AG09309 (cell line): Measurements from ENCODE around the gene CCDC78.
A peak's percentile ranks its signal among the peaks of the same experiment; 100 is the strongest.

Source experiments
- DNase-seq: peaks from one replicate; pipeline ENCODE4 v3.0.0-alpha.2; 2010; ENCODE audit warnings: low read depth
- H3K4me3 ChIP-seq: 2 replicates; pipeline ENCODE4 v1.5.1; 2011; ENCODE audit warnings: mild to moderate bottlenecking, low read depth, low read length, moderate library complexity; ENCODE audit not compliant: control insufficient read depth
- TF ChIP-seq, protein P1 (sequence below): IDR thresholded peaks from 2 replicates; pipeline ENCODE4 v1.5.1; 2011; ENCODE audit warnings: mild to moderate bottlenecking, low read depth, low read length, inconsistent platforms; ENCODE audit not compliant: insufficient read depth, control insufficient read depth; ENCODE audit errors: missing control alignments

The CCDC78 gene

GRCh38 chr16:680967-681745, 45.1 kb downstream of the CCDC78 start:
- no peak for DNase-seq
- H3K4me3 ChIP-seq: peak overlapping the region; percentile 77
- TF ChIP-seq, protein P1, sequence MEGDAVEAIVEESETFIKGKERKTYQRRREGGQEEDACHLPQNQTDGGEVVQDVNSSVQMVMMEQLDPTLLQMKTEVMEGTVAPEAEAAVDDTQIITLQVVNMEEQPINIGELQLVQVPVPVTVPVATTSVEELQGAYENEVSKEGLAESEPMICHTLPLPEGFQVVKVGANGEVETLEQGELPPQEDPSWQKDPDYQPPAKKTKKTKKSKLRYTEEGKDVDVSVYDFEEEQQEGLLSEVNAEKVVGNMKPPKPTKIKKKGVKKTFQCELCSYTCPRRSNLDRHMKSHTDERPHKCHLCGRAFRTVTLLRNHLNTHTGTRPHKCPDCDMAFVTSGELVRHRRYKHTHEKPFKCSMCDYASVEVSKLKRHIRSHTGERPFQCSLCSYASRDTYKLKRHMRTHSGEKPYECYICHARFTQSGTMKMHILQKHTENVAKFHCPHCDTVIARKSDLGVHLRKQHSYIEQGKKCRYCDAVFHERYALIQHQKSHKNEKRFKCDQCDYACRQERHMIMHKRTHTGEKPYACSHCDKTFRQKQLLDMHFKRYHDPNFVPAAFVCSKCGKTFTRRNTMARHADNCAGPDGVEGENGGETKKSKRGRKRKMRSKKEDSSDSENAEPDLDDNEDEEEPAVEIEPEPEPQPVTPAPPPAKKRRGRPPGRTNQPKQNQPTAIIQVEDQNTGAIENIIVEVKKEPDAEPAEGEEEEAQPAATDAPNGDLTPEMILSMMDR: no peak

DNA sequence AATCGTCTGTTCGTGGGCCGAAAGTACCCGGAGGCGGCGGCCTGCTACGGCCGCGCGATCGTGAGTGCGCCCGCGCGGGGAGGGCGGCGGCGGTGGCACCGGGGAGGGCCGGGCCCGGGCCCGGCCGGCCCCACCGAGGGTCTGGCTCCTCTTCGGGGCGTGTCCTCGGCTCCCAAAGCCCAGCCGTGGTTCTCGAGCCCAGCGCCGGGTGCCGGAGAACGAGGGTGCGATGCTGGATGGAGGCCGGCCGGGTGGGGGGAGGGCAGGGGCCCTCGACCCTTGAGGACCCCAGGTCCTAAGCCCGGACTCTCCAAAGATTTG, 45.7 kb downstream of the CCDC78 start:
- DNase-seq: no peak
- peak overlapping the region; percentile 77 for H3K4me3 ChIP-seq
- TF ChIP-seq, protein P1: no peak

GRCh38 chr16:679814-680624, 46.2 kb downstream of the CCDC78 start, which contains the start of gene STUB1:
Gene STUB1, plus strand, starts transcription at chr16:680410. Its CDS starts 116 bp downstream, at chr16:680526.
- TF ChIP-seq, protein P1: no peak
- DNase-seq: no peak
- peak within 1 kb of the TSS; percentile 77 for H3K4me3 ChIP-seq

DNA sequence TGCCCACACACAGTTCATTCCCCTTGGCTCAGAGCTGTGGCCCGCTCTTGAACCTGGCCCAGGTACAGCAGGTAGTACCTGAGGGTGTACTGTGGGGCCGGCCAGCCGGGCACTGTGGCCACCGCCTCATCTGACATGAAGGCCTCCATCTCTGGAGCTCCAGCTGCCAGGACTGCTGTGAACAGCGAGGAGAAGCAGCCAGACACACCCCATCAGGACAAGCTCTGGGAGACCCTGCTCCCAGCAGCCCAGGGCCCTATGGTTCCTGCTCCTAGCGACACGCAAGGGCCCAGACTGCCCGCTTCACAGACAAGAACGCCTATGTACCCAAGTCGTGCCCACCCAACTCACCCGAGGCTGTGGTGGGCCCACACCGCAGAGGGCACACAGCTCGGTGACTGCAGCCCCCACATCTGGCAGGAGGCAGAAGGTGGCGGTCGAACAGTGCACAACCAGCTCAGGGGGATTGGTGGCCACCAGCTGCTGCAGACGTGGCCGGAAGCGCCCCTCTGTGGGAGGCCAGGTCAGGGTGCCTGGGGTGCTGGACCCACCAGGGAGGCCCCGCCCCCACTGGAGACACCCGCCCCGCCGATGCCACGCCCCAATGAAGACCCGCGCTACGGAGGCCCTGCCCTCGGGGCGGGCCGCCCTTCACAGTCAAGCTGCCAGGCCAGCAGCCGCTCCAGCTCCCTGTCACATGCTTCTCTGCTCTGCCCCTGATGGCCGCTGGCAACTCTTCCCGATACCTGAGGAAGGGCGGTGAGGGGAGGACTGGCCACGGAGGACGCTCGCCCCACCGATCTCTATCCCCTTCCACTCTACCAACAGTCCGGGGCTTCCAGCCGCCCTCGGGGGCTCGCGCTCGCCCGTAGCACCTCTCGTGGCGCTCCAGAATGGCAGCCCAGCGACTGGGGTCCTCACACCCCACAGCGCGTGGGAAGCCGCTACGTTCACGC, 47.1 kb downstream of the CCDC78 start:
- no peak for DNase-seq
- TF ChIP-seq, protein P1: no peak
- H3K4me3 ChIP-seq: peak overlapping the region; percentile 49

DNA sequence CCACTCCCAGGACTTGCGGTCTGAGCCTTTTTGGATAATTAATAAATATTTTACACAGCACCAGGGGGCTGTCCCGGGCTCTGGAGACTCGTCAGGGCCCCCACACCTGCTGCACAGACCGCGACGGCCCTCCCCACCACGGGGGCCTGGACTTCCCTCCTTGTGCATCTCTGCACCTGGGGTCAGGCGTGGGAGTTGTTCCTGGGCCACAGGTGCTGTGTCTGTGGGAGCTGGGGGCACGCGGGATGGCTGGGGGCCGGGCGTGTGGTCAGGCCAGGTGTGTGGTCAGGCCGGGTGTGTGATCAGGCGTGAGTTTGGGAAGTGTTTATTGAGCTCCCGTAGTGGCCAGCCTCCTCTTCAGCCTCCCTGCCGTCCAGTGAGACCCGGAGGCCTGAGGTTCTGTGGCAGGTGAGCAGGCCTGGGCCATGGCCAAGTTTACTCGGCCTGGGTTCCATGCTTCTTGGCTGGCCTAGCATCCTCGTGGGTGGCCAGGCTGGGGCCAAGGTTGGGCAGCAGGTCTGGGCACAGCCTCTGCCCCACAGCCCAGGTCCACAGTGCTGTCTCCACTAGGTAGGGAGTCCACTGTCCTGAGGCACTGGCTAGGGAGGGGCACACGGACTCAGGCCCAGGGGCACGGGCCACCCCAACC, 47.9 kb downstream of the CCDC78 start:
- DNase-seq: no peak
- no peak overlapping the region for H3K4me3 ChIP-seq

More for the DNA sequence above, 47.9 kb downstream of the CCDC78 start:
- TF ChIP-seq, protein P1: no peak
